Measurements from ENCODE around the gene NCAPH2.

GRCh38 chr22:50573491-50574382 lies 65.7 kb downstream of the NCAPH2 start:
- TF ChIP-seq REPIN1 (CRISPR knock-in tag; IDR thresholded peaks at IDR 0.05; ENCODE audit: borderline replicate concordance, low read depth) (no peak), SMAD3 (CRISPR knock-in tag; IDR thresholded peaks at IDR 0.05) (no peak)

Data from HepG2 (cell line).